ENCODE measurements around the gene SLC35D1.

Gene SLC35D1

GRCh38 chr1:67088440-67088839 is 34.5 kb upstream of the SLC35D1 start:
- no peak for TF ChIP-seq EZH2phosphoT487 (IDR thresholded peaks at IDR 0.05; ENCODE audit: borderline replicate concordance)
- TF ChIP-seq, protein P1, sequence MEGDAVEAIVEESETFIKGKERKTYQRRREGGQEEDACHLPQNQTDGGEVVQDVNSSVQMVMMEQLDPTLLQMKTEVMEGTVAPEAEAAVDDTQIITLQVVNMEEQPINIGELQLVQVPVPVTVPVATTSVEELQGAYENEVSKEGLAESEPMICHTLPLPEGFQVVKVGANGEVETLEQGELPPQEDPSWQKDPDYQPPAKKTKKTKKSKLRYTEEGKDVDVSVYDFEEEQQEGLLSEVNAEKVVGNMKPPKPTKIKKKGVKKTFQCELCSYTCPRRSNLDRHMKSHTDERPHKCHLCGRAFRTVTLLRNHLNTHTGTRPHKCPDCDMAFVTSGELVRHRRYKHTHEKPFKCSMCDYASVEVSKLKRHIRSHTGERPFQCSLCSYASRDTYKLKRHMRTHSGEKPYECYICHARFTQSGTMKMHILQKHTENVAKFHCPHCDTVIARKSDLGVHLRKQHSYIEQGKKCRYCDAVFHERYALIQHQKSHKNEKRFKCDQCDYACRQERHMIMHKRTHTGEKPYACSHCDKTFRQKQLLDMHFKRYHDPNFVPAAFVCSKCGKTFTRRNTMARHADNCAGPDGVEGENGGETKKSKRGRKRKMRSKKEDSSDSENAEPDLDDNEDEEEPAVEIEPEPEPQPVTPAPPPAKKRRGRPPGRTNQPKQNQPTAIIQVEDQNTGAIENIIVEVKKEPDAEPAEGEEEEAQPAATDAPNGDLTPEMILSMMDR (conservative IDR thresholded peaks at IDR 0.05; ENCODE audit: low read length), result no peak
- Histone ChIP-seq H3K9ac (ENCODE audit: low read depth, low read length, poor library complexity, severe bottlenecking) (no peak overlapping the region), H3K4me2 (ENCODE audit: low read depth, low read length, poor library complexity, severe bottlenecking) (no peak overlapping the region), H4K20me1 (ENCODE audit: insufficient read depth, low read length, poor library complexity, severe bottlenecking) (no peaks in the 10 kb centered on the region), H3K27me3 (ENCODE audit: insufficient read depth, low read length, poor library complexity, severe bottlenecking) (no peaks in the 10 kb centered on the region), H3F3A (ENCODE audit: low read depth) (no peaks in the 10 kb centered on the region), H2AFZ (ENCODE audit: low read length) (no peak overlapping the region), H3K9me2 (replicated peaks; ENCODE audit: low read depth, low read length) (no peaks in the 10 kb centered on the region), H3K4me3 (ENCODE audit: low read length, poor library complexity, severe bottlenecking) (no peak overlapping the region), H3K9me3 (ENCODE audit: insufficient read depth, low read depth, low read length) (no peaks in the 10 kb centered on the region), H3K79me2 (ENCODE audit: insufficient read depth, low read length) (no peaks in the 10 kb centered on the region), H3K4me1 (ENCODE audit: insufficient read depth, low read length, poor library complexity, severe bottlenecking) (no peaks in the 10 kb centered on the region), H3K36me3 (ENCODE audit: insufficient read depth, low read length) (no peaks in the 10 kb centered on the region)

DNA sequence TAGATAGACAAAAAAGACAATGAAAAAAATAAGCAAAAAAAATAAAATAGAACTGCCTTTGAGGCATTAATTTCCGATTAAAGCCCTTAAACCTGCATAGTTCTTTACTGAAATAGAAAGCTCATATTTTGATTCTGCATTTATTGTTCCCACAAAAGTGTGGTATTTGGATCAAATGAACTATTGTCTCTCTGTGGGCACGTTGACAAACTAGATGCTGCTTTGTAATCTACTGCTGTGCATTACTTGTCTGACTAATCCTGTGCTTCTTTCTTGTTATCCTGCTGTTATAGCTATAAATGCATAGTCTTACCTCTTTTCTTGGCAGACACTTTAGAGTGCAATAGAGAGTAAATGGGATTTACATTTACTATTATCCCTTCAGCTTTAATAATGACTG is 31.4 kb upstream of the SLC35D1 start:
- Histone ChIP-seq H3K9me3 (ENCODE audit: insufficient read depth, low read depth, low read length) (no peaks in the 10 kb centered on the region), H3K36me3 (ENCODE audit: insufficient read depth, low read length) (no peaks in the 10 kb centered on the region), H3F3A (ENCODE audit: low read depth) (no peaks in the 10 kb centered on the region), H3K4me2 (ENCODE audit: low read depth, low read length, poor library complexity, severe bottlenecking) (no peak overlapping the region), H3K9ac (ENCODE audit: low read depth, low read length, poor library complexity, severe bottlenecking) (no peak overlapping the region), H3K79me2 (ENCODE audit: insufficient read depth, low read length) (no peaks in the 10 kb centered on the region), H3K27me3 (ENCODE audit: insufficient read depth, low read length, poor library complexity, severe bottlenecking) (no peaks in the 10 kb centered on the region), H2AFZ (ENCODE audit: low read length) (no peak overlapping the region), H3K4me1 (ENCODE audit: insufficient read depth, low read length, poor library complexity, severe bottlenecking) (no peaks in the 10 kb centered on the region), H3K9me2 (replicated peaks; ENCODE audit: low read depth, low read length) (no peaks in the 10 kb centered on the region), H4K20me1 (ENCODE audit: insufficient read depth, low read length, poor library complexity, severe bottlenecking) (no peaks in the 10 kb centered on the region), H3K4me3 (ENCODE audit: low read length, poor library complexity, severe bottlenecking) (no peak overlapping the region)
- TF ChIP-seq, protein P1 (conservative IDR thresholded peaks at IDR 0.05; ENCODE audit: low read length), result no peak
- TF ChIP-seq EZH2phosphoT487 (IDR thresholded peaks at IDR 0.05; ENCODE audit: borderline replicate concordance), result no peak

DNA sequence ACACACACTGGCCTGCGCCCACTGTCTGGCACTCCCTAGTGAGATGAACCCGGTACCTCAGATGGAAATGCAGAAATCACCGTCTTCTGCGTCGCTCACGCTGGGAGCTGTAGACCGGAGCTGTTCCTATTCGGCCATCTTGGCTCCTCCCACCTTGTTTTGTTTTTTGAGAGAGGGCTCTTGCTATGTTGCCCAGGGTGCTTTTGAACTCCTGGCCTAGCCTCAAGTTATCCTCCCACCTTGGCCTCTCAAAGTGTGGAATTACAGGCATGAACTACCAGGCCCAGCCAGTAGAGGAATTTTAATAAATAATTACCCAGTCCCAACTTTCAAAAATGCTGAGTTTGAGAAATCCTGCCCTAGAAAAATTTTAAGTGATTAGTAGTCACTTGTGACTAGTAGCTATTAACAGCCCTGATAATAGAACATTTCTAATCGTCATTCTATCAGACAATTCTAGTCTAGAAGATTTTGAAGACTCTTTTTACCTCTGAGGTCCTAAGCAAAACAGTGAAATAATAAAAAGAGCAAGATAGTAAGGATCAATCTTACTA is 30.9 kb upstream of the SLC35D1 start:
- no peaks in the 10 kb centered on the region for H3K36me3 ChIP-seq (ENCODE audit: insufficient read depth, low read length)
- no peak overlapping the region for H2AFZ ChIP-seq (ENCODE audit: low read length)

More for the DNA sequence above, 30.9 kb upstream of the SLC35D1 start:
- no peaks in the 10 kb centered on the region for H3K4me1 ChIP-seq (ENCODE audit: insufficient read depth, low read length, poor library complexity, severe bottlenecking)
- H3K9ac ChIP-seq (ENCODE audit: low read depth, low read length, poor library complexity, severe bottlenecking), result no peak overlapping the region
- no peak overlapping the region for H3K4me3 ChIP-seq (ENCODE audit: low read length, poor library complexity, severe bottlenecking)
- no peaks in the 10 kb centered on the region for H3K9me3 ChIP-seq (ENCODE audit: insufficient read depth, low read depth, low read length)
- H3K27me3 ChIP-seq (ENCODE audit: insufficient read depth, low read length, poor library complexity, severe bottlenecking), result no peaks in the 10 kb centered on the region
- H3K79me2 ChIP-seq (ENCODE audit: insufficient read depth, low read length), result no peaks in the 10 kb centered on the region
- H3F3A ChIP-seq (ENCODE audit: low read depth), result no peaks in the 10 kb centered on the region
- TF ChIP-seq EZH2phosphoT487 (IDR thresholded peaks at IDR 0.05; ENCODE audit: borderline replicate concordance), result no peak
- TF ChIP-seq, protein P1 (conservative IDR thresholded peaks at IDR 0.05; ENCODE audit: low read length), result no peak
- no peak overlapping the region for H3K4me2 ChIP-seq (ENCODE audit: low read depth, low read length, poor library complexity, severe bottlenecking)
- H4K20me1 ChIP-seq (ENCODE audit: insufficient read depth, low read length, poor library complexity, severe bottlenecking), result no peaks in the 10 kb centered on the region
- H3K9me2 ChIP-seq (replicated peaks; ENCODE audit: low read depth, low read length), result no peaks in the 10 kb centered on the region

Data from Loucy (cell line).